C4-2B (cell line): ENCODE results near the gene PRPF8.

ENCODE experiments used
- H3K27ac ChIP-seq: fragments of 450-650 bp; 2 replicates; pipeline ENCODE4 v1.5.1; 2017
- CTCF ChIP-seq: fragments of 450-650 bp; conservative IDR thresholded peaks from 2 replicates; pipeline ENCODE4 v1.5.1; 2017; ENCODE audit warnings: mild to moderate bottlenecking
- ZFX ChIP-seq: fragments of 450-650 bp; IDR thresholded peaks from 2 replicates; pipeline ENCODE4 v1.6.1; 2017

PRPF8 gene

GRCh38 chr17:1684378-1685189 lies at the start of gene PRPF8:
PRPF8 (minus strand) TSS chr17:1684867; CDS start chr17:1684571, 296 bp downstream.
- H3K27ac ChIP-seq = peak within 1 kb of the TSS; percentile 93
- TF ChIP-seq CTCF (no peak), ZFX (peak; percentile 97)

GRCh38 chr17:1733759-1734158 lies 49.1 kb upstream of the PRPF8 start:
- TF ChIP-seq ZFX (no peak), CTCF (no peak)
- no peak overlapping the region for H3K27ac ChIP-seq

GRCh38 chr17:1732833-1733321 lies 48.2 kb upstream of the PRPF8 start:
- TF ChIP-seq CTCF (no peak), ZFX (no peak)
- H3K27ac ChIP-seq = no peak overlapping the region

- TF ChIP-seq CTCF = no peak
- TF ChIP-seq ZFX = no peak
These were observed 47.7 kb upstream of the PRPF8 start for GRCh38 chr17:1732241-1732832.

GRCh38 chr17:1731194-1731506 lies 46.5 kb upstream of the PRPF8 start:
- TF ChIP-seq ZFX (no peak), CTCF (no peak)
- no peak overlapping the region for H3K27ac ChIP-seq

More at GRCh38 chr17:1732241-1732832, 47.7 kb upstream of the PRPF8 start:
- no peak overlapping the region for H3K27ac ChIP-seq

- TF ChIP-seq CTCF (no peak), ZFX (no peak)
- H3K27ac ChIP-seq = no peak overlapping the region
These were observed 45.9 kb upstream of the PRPF8 start for GRCh38 chr17:1730326-1731193.
